T-helper 2 cell (primary cell): ENCODE results near the gene PROSER3.

Experiments
- DNase-seq, 5 experiments: peaks; one replicate each; pipeline versions ENCODE4 v3.0.0 to v3.0.0-alpha.2; 2012 to 2022

PROSER3 gene

DNA sequence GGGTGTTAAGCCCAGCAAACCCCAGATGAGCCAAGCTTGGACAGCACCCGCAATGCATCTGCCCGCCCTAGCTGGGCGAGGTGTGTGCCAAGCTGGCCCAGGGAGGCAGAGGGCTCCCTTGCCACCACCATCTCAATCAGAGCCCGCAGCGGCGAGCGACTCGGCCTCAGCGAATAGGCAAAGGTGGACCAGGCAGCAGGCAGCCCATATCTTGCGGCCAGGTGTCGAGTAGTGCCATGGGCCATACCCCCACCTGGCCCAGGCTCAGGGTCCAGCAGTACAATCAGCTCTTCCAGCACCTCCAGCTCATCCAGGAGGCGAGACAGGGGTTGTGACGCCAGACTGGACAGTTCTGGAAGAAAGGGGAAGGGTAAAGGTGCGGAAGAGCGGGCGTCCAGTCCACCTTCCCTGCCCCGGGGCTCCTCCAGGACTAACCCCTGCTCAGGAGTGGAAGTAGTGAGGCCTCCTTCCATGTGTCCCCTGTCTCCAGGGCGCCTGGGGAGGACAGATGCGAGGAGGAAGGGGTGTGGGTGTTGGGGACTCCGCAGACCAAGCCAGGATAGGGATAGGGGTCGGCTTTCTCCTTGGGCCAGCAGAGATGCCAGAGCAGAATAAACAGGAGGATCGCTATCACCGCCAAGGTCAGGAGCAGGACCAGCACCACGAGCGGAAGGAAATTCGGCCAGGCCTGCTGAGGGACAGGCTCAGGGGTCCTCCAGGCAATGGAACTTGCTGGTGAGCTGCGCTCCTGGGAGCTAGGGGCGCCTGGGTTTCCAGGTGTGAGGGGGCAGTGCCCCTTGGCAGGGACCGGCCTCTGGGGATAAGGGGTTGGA, 18.5 kb upstream of the PROSER3 start:
- DNase-seq: no peak

- no peak for DNase-seq
These were observed 17.9 kb upstream of the PROSER3 start for GRCh38 chr19:35740108-35740422.

DNA sequence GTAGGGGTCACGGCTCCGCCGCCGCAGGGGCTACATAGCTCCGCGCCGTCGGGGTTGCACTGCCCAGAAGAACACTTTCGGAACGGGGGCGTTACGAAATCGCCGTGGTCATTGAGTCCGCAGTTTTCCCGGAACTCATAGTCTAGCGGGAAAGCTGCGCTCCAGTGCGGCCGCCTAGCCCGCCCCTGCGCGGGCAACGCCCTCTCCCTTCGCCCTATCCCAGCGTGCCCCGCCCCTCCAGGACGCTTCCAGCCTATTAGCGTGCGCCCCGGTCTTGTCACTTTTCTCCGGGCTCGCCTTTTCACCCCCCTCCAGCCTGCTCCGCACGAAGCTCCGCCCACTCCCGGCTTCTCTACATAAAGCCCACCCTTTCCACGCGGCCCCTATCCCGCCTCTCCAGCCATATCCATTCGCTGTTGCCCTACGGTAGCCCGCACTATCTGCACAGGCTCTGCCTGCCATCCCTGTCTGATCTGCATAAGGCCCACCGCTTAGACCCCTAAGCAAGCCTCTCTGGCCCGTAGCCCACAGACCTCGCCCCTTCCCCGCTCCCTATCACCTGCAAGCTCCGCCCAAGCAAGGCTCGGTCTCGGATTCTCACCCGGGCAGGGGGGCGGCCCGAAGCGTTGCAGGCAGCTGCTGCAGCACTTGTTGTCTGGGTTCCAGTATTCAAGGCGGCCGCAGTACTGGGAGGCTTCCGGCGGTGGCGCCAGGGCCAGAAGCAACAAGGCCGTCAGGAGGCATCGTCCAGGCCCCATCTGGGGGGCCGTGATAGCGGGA, 17.4 kb upstream of the PROSER3 start:
- peak; percentile 88 to 97 (median 94) for DNase-seq

GRCh38 chr19:35741203-35741515, 16.8 kb upstream of the PROSER3 start:
- DNase-seq: no peak

- peak in 4 of 5 experiments; percentile 49 to 88 (median 57) for DNase-seq
These were observed 15.8 kb upstream of the PROSER3 start, which contains the start of gene IGFLR1 for GRCh38 chr19:35742121-35742724. TSS of gene IGFLR1 (minus strand) at chr19:35742452. CDS start at chr19:35741180, 1,272 bp downstream.

DNA sequence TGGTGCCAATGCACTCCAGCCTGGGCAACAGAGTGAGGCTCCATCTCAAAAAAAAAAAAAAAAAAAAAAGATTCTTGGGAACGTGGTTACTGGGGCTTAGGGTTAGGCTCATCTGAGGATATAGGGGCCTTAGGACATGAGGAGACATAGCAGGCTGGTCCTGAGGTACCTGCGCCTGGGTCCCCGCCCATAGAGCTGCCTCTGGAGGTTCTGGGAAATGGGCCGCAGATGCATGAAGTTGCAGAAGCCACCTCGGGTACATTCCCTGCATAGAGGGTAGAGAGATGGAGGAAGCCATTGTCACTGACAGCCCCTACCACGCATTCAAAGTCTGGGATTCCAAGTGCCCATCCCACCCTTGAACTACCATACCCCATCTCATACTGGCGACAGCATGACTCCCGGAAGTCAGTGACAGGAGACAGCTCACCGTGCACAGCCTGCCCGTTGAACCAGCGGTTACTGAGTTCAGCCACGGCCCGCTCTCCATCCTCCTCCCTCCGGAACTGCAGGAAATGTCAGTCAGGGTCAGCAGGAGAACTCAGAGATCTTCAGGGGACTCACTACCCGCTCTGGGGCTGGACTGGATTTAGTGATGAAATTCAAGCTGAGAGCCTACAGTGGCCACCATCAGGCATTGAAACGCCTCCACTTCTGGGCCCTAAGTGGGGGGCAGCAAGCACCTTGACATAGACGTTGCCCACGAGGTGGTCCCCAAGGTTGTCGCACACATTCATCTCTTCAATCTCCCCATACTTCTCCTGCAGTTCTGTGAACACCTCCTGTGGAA, 14.1 kb upstream of the PROSER3 start:
- no peak for DNase-seq

- peak; percentile 78 to 96 (median 91) for DNase-seq
These were observed 13.3 kb upstream of the PROSER3 start for GRCh38 chr19:35744430-35745327.

DNA sequence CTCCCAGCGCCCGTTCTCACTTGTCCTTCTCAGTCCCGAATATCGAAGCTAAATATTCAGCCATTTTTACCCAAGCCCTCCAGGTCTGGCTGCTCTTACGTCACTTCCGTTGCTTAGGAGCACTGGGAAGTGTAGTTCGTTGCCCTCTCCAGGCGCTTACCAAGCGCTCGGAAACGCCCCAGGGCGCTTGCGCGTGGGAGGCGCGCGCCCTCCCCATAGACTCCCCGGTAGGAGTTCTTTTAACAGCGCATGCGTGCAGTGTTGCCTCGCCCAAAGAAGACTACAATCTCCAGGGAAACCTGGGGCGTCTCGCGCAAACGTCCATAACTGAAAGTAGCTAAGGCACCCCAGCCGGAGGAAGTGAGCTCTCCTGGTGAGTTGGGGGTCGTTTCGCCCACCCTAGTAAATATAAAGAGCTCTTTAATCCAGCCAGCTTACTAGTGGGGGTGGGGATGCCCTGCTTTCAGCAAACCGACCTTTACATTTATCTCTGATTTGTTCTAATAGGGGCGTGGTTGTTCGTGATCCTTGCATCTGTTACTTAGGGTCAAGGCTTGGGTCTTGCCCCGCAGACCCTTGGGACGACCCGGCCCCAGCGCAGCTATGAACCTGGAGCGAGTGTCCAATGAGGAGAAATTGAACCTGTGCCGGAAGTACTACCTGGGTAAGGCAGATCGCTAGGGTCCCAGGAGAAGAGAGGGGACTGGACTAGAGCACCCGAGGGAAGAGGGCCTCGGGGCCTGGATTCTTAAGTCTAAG, 12.5 kb upstream of the PROSER3 start, which contains the start of the genes PSENEN and U2AF1L4:
Gene PSENEN, plus strand, starts transcription at position 324 of the 759 bp plus-strand sequence. Its CDS starts 280 bp downstream, at position 604.
Gene U2AF1L4, minus strand, starts transcription at position 91 of the 759 bp plus-strand sequence. Its CDS starts 27 bp downstream, at position 64.
- DNase-seq: peak; percentile 88 to 99 (median 95)

GRCh38 chr19:35746087-35746462, 11.9 kb upstream of the PROSER3 start:
- no peak for DNase-seq

GRCh38 chr19:35746531-35746930, 11.4 kb upstream of the PROSER3 start:
- no peak for DNase-seq

- DNase-seq: peak; percentile 96 to 99 (median 98)
These were observed 9.6 kb upstream of the PROSER3 start, which contains the start of gene LIN37 for GRCh38 chr19:35748106-35749020. TSS of gene LIN37 (plus strand) at chr19:35748576. CDS start at chr19:35748725, 149 bp downstream.

DNA sequence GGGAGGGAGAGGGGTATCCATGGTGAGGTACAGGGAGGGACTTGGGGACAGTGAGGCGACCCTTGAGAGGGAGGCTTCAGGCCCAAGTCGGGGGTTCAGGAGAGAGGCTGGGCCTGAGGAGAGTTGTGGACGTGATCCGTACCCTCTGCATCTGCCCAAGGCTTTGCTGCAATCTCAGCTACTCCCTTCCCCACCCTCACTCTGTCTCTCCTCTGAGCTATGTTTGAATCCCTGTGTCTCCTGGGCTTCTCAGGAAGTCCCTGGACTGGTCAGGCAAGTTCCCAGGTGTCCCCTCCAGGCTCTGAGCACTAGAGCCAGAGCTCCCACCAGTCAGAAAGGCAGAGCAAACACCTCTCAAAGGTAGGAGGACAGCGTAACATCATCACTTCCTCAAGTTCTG, 7.8 kb upstream of the PROSER3 start:
- no peak for DNase-seq

- no peak for DNase-seq
These were observed 5.9 kb upstream of the PROSER3 start for GRCh38 chr19:35751839-35752745.

- DNase-seq: no peak
These were observed 5.1 kb upstream of the PROSER3 start for GRCh38 chr19:35752746-35753350.

DNA sequence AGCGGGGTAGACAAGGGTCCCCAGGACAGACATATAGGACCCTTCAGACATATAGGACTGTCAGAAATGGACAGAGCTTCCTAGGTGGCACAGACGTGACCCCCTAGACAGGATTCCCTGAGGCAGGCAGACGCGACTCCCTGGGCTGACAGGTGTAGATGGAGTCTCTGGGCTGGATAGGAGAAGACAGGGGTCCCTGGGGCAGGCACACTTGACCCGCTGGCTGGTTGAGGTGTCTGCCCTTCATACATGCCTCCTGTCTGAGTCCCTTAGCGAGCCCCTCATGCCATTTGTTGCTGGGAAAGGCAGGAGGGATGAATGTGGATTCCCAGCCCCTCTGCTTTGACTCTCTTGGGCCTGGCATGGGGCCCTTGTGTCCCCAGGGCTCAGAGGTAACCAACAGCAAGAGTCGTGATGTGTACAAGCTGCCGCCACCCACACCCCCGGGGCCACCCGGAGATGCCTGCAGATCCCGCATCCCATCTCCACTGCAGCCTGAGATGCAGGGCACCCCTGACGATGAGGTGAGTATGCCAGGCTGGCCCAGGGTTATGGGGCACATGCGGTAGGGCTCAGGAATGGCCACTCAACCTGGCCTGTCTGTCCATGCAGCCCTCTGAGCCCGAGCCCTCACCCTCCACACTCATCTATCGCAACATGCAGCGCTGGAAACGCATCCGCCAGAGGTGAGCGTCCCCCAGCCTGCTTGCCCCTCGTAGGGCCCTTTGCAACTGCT, 4.2 kb upstream of the PROSER3 start:
- no peak for DNase-seq

GRCh38 chr19:35754370-35755130, 3.4 kb upstream of the PROSER3 start:
- DNase-seq: no peak
